CD4-positive, alpha-beta T cell treated with Interleukin-1 beta for 1 hour (primary cell): Measurements from ENCODE around the gene NUP210.

Experiments used
- DNase-seq, 2 donors: peaks; one replicate each; pipeline ENCODE4 v3.0.0-alpha.2; 2020 to 2022

The NUP210 gene

DNA sequence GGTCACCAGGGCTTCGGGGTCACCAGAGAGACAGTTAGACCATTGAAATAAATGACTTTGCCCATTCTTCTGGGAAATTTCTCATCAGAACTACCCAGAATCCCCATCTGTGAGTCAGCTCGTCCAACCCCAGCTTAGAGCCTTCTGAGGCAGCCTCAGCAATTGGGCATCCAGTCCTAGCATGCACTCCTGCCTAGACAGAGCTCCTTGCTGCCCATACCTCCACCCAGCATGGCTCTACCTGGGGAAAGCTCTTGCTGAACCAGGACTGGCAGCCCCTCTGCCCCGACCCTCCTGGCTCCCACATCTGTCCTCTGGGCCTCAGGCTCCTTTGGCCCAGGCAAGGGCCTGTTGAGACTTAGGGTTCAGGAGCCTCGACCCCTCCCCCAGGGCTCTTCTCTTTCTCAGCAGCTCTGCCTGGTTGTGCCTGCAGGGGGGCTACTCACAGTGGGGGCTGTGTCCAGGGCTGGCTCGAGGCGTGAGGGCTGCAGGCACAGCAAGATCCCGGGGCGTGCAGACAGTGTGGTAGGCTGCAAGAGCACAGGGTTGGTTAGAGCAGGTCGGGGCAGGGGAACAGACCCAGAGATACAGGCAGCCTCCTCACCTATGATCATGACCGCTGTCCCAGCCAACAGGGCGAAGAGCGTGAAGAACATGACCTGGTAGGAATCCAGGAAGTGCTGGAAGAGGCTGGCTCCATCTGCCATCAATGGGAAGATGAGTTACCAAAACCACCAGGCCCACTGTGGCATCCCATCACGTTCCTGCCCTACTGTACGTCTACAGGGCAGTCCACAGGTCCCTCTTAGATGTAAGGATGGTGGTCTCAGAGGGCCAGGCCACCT lies 101.3 kb downstream of the NUP210 start:
- DNase-seq = no peak

DNA sequence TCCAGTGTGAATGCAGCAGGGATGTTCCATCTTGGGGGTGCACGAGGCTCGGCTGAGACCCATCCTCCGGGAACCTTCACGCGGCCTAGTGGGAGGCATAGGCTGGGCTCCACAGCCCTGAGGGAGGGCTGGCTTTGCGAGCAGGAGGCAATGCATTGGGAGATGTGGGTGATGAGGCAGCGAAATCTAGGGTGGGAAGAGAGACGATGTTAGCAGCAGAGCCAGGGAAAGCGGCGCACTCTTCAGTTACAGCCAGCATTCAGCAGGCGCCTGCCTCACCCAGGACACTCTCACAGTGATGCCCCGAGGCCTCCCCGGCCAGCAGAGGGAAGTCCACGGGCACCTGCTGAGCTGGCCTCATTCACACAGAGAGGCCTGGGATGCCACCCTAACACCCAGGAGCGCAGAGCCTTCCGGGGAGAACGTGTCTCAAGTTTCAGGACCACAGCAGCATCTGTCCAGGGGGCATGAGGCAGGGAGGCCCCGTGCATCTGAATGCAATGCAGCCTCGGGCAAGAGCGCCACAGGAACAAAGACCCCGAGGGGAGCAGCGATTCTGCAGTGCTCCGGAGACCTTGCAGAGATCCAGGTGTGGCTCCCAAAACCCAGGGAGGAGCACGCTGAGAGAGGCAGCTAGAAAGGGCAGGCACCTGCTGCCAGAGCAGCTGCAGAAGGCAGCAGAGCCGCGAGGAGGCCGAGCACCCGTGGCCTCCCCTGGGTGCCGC lies 102.4 kb downstream of the NUP210 start:
- no peak for DNase-seq

DNA sequence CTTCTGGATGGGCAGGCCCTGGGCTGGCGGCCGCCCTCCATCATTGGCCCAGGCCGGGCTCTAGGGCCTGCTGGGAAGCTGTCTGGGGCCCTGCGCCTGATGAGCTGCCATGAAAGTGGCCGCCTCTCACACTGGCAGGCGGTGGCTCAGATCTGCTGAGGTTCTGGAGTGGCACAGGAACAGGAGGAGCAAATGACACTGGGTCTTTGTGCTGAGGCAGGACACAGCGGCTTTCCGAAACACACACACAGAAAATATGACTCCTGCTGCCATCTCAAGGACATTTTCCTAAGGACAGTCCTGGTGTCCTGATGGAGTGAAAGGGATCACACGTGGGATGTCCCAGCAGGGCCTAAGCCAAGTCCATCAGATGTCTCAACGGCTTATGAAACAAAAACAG lies 103.5 kb downstream of the NUP210 start:
- no peak for DNase-seq

DNA sequence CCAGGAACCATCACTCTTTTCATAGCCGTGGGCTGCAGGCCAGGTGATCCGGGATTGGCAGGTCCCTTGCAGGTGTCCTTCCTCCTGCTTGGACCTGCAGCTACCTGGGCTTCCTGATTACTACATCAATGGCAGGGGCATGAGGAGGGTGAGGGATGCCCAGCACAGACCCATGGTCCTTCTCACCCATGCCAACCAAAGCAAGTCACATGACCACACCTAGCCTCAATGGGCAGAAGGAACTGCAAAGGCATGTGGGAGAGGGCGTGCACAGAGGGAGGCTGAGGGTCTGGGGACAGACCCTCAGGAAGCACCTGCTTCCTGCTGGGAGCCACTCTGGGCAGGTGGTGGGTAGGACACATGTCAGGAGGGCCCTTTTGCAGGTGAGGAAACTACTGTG lies 105.2 kb downstream of the NUP210 start:
- DNase-seq = no peak

DNA sequence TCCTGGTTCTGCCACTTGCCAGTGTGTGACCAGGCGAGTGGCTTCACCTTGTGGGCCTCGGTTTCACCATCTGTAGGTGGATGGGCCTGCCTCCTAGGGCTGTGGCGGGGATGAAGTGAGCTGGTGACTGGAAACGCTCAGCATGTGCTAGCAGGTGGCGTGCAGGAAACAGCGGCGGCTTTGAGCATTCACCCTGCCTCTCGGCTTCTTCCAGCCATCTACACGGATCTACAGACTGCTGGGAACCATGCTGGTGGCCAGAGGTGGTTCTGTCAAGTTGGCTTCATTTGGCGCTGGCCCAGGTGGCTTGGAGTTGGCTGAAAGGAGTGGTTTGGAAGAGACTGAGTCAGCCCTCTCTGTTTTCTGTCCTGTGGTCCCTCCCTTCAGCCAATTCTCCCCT lies 106.3 kb downstream of the NUP210 start:
- no peak for DNase-seq

DNA sequence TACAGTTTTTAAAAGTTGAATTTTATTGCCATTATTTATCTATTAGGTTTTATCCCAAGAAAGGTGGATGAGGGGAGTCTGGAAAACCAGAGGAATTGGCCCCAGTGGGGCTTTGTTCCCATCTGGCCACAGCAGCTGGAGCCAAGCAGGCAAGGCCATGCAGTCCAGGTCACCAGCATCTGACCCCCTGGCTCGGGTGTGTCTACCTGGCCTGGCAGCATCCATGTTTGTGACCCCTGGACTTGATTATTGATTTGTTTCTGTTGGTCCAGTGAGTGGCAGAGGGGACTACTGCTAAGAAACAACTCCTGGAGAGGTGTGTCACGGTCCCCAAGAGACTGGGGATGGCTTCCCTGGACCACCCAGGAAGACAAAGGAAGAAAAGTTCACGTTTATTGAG lies 111.1 kb downstream of the NUP210 start:
- no peak for DNase-seq

DNA sequence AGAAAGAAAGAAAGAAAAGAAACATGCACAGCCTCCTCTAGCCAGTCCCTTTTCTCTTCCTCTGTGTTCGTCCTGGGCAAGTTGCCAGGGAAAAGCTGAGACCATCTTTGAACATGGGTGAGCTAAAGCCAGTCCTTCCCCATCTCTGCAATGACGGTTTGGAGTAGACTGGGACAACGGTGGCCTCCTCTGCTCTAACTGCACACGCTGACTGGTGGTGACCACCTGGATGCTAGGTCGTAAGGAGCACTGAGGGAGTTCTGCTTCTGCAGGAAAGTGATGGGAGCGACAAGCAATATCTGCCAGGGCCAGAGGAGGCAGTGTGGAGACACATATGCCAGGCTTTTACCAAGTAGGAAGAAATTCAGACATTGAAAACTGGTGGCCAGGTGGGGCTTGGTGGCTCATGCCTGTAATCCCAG lies 111.7 kb downstream of the NUP210 start:
- peak; percentile 9 to 10 for DNase-seq

DNA sequence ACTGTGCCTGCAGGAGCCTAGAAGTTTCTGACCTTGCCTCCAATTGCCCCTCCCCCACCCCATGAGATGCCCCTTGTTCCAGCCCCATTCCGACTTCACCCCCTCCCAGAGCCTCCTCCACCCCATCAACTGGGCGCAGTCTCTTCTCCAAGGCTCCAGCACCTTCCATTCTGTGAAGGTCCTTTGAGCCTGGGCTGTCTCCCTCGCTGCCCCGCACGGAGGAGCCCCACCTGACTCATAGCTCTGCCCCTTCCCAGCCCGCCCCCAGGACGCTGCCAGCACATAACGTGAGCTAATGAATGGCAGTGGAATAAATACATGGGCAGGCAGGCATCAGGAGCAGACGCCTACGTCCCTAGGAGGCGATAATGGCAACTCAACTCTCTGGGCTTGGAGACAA lies 113.1 kb downstream of the NUP210 start:
- no peak for DNase-seq

DNA sequence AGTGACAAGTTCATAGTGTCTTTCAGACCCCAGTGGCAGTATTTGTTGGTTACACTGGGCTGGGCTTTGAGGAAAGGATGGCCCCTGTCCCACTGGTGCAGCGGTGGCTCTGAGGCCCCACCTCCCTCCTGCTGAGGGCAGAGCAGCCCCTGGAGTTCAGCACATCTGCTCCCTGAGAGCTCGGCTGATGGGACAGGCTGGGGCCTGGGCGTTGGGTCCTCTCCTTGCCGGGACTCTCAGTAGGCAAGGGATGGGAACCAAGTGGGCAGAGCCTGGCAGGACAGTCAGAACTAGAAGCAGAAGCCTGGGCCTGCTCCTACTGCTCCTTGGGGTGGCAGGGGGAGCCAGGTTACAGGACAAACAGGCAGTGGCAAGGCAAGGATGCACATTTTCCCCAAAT lies 114.5 kb downstream of the NUP210 start:
- no peak for DNase-seq

DNA sequence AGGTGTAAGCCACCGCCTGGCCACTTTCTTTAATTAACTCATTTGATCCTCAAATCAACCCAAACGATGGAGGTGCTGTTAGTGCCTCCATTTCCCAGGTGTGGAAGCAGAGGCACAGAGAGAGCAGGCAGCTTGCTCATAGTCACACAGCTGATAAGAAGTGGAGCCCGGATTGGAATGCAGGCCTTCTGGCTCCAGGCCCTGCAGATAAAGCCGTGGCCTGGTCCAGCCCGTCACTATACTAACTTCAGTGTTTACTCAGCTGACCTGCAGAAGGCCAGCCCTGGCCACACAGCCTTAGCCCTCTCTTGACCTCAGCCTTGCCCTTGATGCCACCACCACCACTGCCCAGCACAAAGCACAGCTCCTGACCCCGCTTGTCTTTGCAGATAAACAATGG lies 116.7 kb downstream of the NUP210 start:
- no peak for DNase-seq

DNA sequence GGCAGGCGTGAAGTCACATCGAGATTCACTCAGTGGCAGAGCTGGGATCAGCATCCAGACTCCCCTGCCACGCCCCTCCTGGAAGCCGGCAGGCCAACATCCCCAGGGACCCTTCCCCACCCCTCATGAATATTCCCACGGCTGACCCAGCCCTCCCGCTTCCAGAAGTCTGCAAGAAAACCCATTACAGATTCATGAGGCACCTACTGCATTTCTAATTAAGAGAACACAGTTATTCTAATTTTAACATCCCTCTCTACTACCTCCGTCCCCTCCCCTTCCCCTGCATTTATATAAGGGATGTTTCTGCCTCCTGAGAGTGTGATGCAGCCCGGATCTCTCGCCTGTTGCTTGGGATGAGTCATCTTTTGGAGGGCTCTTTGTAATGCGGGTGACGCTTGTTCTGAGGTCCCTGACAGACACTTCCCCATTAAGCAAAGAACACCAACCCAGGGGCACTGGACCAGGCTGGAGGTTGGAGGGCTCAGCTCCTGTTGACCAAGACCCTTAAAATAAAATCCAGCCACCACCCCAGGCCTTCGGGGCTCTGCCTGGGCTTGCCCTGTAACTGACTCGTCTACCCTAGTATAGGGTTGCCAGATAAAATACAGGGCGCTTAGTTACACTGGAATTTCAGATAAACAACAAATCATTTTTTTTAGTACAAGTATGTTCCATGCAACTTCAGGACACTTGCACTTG lies 118.7 kb downstream of the NUP210 start:
- peak in 1 of 2 donors; percentile 48 for DNase-seq

DNA sequence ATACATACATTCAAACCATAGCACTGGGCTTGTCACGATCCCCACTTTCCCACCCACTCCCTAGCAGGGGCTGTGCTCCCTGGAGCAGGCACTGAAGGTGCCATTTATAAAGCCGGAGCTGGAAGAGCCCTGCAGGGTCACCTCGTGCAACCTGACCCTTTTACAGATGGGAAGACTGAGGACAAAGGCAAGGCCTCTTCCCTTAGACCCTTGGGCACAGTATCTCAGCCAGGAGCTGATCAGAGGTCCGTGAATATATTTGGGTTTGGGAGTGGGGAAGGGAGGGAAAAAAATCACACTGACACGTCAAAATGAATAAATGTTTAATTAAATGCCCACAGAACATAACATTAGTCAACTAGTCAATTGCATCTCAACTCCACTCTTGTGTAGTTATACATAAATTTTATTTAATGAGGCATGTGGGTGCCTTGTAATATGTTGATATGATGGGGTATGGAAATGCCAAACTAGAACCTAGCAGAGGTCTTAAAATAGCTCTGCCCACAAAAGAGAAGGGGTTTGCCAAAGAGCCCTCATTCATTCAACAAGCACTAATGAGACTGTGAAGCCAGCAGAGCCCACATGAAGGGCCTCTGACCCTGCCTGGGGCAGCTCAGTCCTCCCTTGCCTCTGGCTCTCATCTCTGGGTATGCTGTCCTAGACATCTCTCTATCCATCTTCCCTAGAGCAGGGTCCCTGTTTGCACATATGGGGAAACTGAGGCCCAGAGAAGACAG lies 119.4 kb downstream of the NUP210 start:
- DNase-seq = no peak

DNA sequence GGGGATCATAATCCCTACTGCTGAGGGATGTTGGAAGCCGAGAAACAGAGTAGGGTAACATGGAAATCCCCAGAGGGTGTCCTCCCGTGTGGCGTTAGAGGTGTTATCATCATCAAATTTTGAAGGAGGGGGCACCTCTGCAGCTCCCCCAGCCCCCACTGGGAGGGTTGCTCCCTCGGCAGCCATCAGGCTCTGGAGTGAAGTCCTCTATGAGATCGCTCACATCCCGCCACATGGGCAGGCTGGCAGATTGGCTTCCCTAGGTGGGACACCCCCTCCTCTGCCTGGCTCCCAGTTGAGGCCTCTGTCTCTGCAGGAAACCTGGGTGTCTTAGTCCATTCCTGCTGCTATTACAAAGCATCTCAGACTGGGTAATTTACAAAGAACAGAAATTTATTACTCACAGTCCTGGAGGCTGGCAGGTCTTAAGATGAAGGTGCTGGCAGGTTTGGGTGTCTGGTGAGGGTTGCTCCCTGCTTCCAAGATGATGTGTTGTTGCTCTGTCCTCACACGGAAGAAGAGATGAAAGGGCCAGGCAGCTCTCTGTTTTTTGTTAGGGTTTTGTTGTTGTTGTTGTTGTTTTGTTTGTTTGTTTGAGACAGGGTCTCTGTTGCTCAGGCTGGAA lies 120.5 kb downstream of the NUP210 start:
- no peak for DNase-seq

DNA sequence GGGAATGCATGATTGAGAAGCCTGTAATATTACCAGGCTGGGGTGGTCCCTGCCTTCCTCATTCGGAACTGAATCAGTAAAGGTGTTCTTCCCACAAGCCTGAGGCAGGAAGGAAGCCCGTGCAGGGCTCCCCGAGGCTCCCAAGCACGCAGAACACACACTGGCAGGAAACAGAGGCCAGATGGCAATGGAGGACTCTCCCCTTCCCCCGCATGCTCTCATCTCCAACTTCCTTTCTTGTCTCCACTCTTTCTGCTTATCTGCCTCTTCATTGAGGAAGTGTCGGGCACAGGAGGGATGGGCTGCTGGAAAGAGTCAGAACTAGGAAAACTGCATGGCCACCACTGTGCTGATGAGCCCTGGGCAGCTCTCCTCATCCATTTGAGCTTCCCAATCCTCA lies 123.5 kb downstream of the NUP210 start:
- no peak for DNase-seq

DNA sequence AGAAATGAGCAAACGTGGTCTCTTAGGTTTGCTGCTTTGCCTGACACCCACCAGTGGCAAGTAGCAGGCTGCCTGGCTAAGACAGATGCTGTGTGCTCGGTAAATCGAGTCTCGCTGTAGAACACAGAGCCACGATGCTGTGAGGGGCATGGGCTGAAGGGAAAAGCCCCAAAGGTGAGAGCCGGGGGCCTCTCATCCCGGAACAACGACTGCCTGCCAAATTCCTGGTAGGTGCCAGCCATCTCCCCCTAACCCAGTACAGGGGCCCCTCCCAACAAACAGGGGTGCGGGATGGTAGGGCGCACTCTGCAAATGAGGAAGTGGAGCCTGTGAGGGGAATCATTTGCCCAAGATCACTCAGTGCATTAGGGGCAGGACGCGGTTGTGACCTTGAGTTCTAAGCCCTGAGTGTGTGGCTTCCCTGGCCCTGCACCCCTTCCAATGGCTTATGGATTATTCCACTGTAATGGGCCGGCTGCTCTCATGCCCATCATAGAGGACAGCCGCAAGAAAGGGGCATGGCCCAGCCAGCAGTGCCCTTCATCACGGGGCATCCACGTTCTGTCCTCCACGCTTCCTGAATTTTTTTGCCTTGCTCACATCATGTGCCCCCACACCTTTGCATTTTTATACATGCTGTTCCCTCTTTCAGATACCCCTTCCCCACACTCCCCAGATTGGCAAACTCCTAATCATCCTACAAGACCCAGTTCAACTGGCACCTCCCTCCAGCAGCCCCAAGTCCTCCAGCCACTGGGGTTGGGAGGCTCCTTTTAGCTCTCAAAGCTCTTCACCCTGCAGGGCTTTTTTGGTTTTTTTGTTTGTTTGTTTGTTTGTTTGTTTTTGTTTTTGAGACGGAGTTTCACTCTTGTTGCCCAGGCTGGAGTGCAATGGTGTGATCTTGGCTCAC lies 125.4 kb downstream of the NUP210 start:
- DNase-seq = no peak

DNA sequence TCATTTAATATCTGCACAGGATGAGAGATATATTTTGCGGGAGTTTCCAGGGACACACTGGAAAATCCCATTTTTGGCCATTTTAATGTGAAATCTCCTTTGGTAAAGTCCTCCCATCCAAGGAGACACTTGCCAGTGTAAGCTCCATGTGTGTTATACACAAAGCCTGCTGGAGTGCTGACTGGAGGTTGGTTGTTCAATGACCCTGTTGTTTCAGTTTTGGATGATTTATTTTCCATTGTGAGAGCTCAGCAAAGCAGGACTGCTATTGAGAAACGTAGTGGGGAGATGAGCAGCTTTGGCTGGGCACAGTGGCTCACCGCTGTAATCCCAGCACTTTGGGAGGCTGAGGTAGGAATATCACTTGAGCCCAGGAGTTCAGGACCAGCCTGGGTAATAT lies 127.7 kb downstream of the NUP210 start:
- DNase-seq = no peak

DNA sequence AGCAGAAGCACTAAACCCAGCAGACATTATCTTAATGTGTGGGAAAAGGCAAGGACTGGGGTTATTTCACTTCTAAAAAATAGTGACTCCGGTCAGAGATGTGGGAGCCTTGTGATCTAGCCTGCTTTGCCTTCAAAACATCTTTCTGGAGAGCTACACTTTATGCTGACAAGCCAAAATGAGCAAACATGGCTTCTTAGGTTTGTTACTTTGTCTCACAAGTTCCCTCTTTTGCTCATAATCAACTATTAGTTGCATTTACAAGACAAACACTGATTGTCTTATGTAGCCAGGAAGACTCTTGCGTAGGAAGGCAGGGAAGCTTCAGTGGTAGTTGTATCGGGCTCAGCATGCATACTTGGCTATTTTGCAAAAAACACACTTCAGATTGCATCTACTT lies 129.2 kb downstream of the NUP210 start:
- no peak for DNase-seq

DNA sequence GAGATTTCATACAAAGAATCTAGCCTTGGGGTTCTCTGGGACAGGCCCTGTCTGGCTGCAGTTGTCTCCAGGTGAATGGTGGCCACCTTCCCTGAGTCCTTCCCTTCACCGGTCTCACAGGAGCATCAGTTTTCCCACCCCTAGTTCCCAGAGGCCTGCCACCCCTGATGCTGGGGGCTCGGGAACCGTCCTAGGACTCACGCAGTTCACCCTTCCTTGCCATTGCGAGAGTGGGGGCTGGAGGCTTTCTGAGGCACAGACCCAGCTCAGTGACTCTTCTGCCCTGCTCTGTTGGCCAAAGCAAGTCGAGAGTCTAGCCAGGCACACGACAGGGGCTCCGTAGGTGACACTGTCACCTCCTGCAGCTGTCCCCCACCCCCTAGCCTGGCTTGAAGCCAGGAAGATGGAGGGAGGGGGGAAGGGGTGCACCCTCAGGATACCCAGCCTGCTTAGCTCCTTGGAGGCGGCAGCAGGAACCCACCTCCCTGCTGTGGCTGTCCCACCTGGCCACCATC lies 130.3 kb downstream of the NUP210 start:
- DNase-seq = no peak

DNA sequence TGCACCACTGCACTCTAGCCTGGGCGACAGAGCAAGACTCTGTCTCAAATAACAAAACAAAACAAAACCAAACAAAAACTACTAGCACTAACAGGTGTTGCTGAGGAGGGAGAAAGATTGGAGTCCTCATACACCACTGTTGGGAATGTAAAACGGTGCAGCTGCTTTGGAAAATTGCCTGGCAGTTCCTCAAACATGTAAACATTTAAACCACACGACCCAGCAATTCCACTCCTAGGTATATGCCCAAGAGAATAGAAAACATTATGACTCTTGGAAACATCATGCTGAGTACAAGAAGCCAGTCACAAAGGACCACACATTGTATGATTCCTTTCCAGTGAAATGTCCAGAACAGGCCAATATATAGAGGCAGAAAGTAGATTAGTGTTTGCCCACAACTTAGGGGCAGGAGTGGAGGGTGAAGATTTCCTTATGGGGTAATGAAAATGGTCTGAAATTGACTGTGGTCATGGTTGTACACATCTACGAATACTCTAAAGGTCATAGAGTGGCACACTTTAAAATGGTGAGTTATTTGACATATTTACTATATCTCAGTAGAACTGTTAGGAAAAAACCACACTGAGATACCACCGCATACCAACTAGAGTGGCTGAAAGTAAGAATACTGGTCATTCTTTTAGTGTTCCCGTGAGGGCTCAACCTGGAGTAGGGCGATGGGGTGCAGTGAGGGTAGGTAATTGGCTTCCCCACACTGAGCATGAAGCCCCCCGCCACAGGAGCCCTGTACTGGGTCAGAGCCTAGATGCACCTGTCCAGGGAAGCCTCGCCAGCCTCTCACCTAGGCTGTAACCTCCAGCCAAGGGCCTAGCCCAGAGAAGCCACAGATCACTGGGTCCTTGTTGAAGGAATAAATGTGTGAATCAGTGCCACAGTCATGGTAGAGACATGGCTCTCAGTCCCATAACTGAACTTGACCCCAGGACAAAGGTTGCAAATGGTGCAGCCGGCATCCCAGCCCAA lies 131.1 kb downstream of the NUP210 start:
- no peak for DNase-seq

DNA sequence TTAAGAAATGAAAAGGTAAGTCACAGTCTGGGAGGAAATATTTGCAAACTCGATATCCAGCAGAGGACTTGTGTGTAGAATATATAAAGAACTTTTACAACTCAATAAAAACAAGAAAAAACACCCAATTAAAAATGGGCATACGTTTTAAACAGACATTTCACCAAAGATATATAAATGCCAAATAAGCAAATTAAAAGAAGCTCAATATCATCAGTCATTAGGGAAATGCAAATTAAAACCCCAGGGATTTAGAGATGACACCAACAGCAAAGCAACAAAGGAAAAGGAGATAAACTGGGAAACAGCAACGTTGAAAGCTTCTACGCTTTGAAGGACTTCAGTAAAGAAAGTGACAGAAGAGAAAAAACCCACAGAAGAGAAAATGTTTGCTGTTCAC lies 132.3 kb downstream of the NUP210 start:
- DNase-seq = no peak
